K562 (cell line): ENCODE results near the gene LMCD1. TPM values are rescaled to one million over a fixed set of nuclear protein-coding genes. Genes with fewer than 3 reads are reported as not detected.

ENCODE experiments used
- ATAC-seq: fragments of 200-7000 bp; cut with Tn5 transposase; 3 replicates; pipeline ENCODE4 v1.9.1; 2020; ENCODE audit warnings: moderate library complexity
- BruUV-seq: library from RNA; stranded (reverse); fragments of 400-500 nt; replicated peaks from 2 replicates; lab custom pipeline; 2021; lab: Mats Ljungman, UMichigan
- CTCF ChIA-PET: fragments of 300-600 bp; formaldehyde crosslinking; extraction: SDS; loops from one replicate; lab custom pipeline; 2021; ENCODE audit warnings: low intra/inter-chr PET ratio; lab: Yijun Ruan, JAX
- POLR2A ChIA-PET: fragments of 300-600, 350-650 bp; sonication (Branson Sonifier 250); formaldehyde crosslinking; extraction: SDS; loops from one replicate; lab custom pipeline; 2021; ENCODE audit warnings: antibody characterized with exemption, inconsistent platforms; lab: Yijun Ruan, JAX
- DNase-seq, 4 experiments: peaks; one replicate each; pipeline versions ENCODE4 v3.0.0 to v3.0.0-alpha.2; 2011 to 2018; ENCODE audit warnings: low spot score in 3 of 4, mixed read lengths in 3 of 4; ENCODE audit errors: extremely low read depth in 1 of 4
- FAIRE-seq: peaks from 2 replicates; lab custom pipeline; 2011; peaks lifted over from hg19 to GRCh38; lab: Jason Lieb, UNC
- H2AFZ ChIP-seq: 2 replicates; pipeline ENCODE4 v1.6.0; 2011; ENCODE audit warnings: low read depth, low read length, control low read depth, inconsistent platforms
- H3K27ac ChIP-seq: fragments of 200-600 bp; 3 replicates; pipeline ENCODE4 v1.8.0; 2011; ENCODE audit warnings: low read depth, mild to moderate bottlenecking, control low read depth, inconsistent platforms, low read length, moderate library complexity, mixed read lengths; ENCODE audit errors: extremely low read depth
- H3K27me3 ChIP-seq, 2 experiments: fragments of 300-600 bp in 1 of 2; 2 replicates in 1 of 2; 3 replicates in 1 of 2; pipeline versions ENCODE4 v1.6.0 to v1.8.0; 2011; ENCODE audit warnings: inconsistent platforms in 2 of 2, low read length in 2 of 2, mild to moderate bottlenecking in 1 of 2, mixed read lengths in 1 of 2, moderate library complexity in 1 of 2; ENCODE audit not compliant: control insufficient read depth in 2 of 2, insufficient read depth in 2 of 2
- H3K36me3 ChIP-seq: fragments of 300-600 bp; 3 replicates; pipeline ENCODE4 v1.8.0; 2011; ENCODE audit warnings: mild to moderate bottlenecking, low read length, inconsistent platforms; ENCODE audit not compliant: control insufficient read depth, insufficient read depth
- H3K4me1 ChIP-seq, 2 experiments: fragments of 200-600 bp in 1 of 2; replicated peaks in 1 of 2; 2 replicates in 1 of 2; 3 replicates in 1 of 2; pipeline versions ENCODE4 v1.5.1 to v1.8.0; 2011; ENCODE audit warnings: inconsistent platforms in 2 of 2, low read length in 2 of 2, mild to moderate bottlenecking in 1 of 2, mixed read lengths in 1 of 2, moderate library complexity in 1 of 2; ENCODE audit not compliant: control insufficient read depth in 2 of 2, insufficient read depth in 2 of 2
- H3K4me2 ChIP-seq: 2 replicates; pipeline ENCODE4 v1.6.1; 2011; ENCODE audit warnings: low read length, control low read depth, inconsistent platforms, mixed read lengths; ENCODE audit not compliant: insufficient read depth
- H3K4me3 ChIP-seq: fragments of 200-600 bp; sonication (generic), shearing (Covaris generic); 2 replicates; pipeline ENCODE4 v1.5.1; 2016; ENCODE audit warnings: control low read depth, inconsistent platforms
- H3K79me2 ChIP-seq: fragments of 200-600 bp; 3 replicates; pipeline ENCODE4 v1.8.0; 2011; ENCODE audit warnings: low read length, inconsistent platforms; ENCODE audit not compliant: control insufficient read depth, insufficient read depth
- H3K9ac ChIP-seq, 2 experiments: 2 replicates each; pipeline versions ENCODE4 v1.6.0 to v1.6.1; 2011; ENCODE audit warnings: low read depth in 2 of 2, low read length in 2 of 2, control low read depth in 1 of 2, inconsistent platforms in 1 of 2, mild to moderate bottlenecking in 1 of 2, mixed read lengths in 1 of 2; ENCODE audit not compliant: insufficient read depth in 1 of 2
- H3K9me1 ChIP-seq: one replicate; pipeline ENCODE4 v1.6.0; 2011; ENCODE audit warnings: inconsistent platforms, mild to moderate bottlenecking, low read length, moderate library complexity; ENCODE audit not compliant: control insufficient read depth, insufficient read depth
- H3K9me3 ChIP-seq: replicated peaks from 2 replicates; pipeline ENCODE4 v1.5.1; 2011; ENCODE audit warnings: low read depth, low read length, inconsistent platforms; ENCODE audit not compliant: control insufficient read depth, insufficient read depth
- H4K20me1 ChIP-seq: replicated peaks from 2 replicates; pipeline ENCODE4 v1.6.1; 2011; ENCODE audit warnings: low read length, inconsistent platforms, mixed read lengths; ENCODE audit not compliant: control insufficient read depth, insufficient read depth
- CBFA2T3 ChIP-seq: fragments of 450-650 bp; IDR thresholded peaks from 2 replicates; pipeline ENCODE4 v1.6.1; 2017
- MECOM ChIP-seq: fragments of 250-450 bp; sonication (Bioruptor Pico); IDR thresholded peaks from 2 replicates; pipeline ENCODE4 v1.8.0; 2022; ENCODE audit warnings: inconsistent platforms
- NFE2 ChIP-seq: IDR thresholded peaks from 2 replicates; pipeline ENCODE4 v1.6.1; 2014; ENCODE audit warnings: antibody characterized with exemption, low read depth
- POLR2G ChIP-seq: fragments of 200-400 bp; formaldehyde crosslinking; IDR thresholded peaks from 2 replicates; pipeline ENCODE4 v1.6.1; 2017; ENCODE audit warnings: low read depth, mild to moderate bottlenecking, antibody characterized with exemption, low read length, moderate library complexity
- RB1 ChIP-seq: fragments of 450-650 bp; IDR thresholded peaks from 2 replicates; pipeline ENCODE4 v1.6.1; 2017; ENCODE audit warnings: low read depth, mild to moderate bottlenecking
- SNAPC5 ChIP-seq: fragments of 250-450 bp; sonication (Bioruptor Pico); IDR thresholded peaks from 2 replicates; pipeline ENCODE4 v1.8.0; 2021; ENCODE audit warnings: moderate library complexity, mild to moderate bottlenecking, inconsistent platforms
- SPI1 ChIP-seq: IDR thresholded peaks from 2 replicates; pipeline ENCODE4 v1.6.1; 2011; ENCODE audit warnings: low read depth, low read length, control low read depth, borderline replicate concordance
- STAG1 ChIP-seq: sonication (generic); formaldehyde crosslinking; IDR thresholded peaks from 2 replicates; pipeline ENCODE4 v1.5.0; 2020; ENCODE audit warnings: missing genetic modification reagents, borderline replicate concordance
- TAF15 ChIP-seq: fragments of 200-400 bp; formaldehyde crosslinking; IDR thresholded peaks from 2 replicates; pipeline ENCODE4 v1.6.1; 2017; ENCODE audit warnings: mild to moderate bottlenecking, low read depth, low read length, moderate library complexity
- ZBTB11 ChIP-seq, 3 experiments: fragments of 200-800 bp in 1 of 3; fragments of 250-450 bp in 1 of 3; fragments of 450-650 bp in 1 of 3; sonication (Bioruptor Pico) in 1 of 3; sonication (Bioruptor generic) in 1 of 3; formaldehyde crosslinking in 1 of 3; IDR thresholded peaks; 2 replicates each; pipeline versions ENCODE4 v1.6.1 to v1.8.0; 2016 to 2022; ENCODE audit warnings: mild to moderate bottlenecking in 2 of 3, missing genetic modification characterization in 2 of 3, missing compliant biosample characterization in 1 of 3, moderate library complexity in 1 of 3
- ZNF586 ChIP-seq: fragments of 450-650 bp; formaldehyde crosslinking; conservative IDR thresholded peaks from 2 replicates; pipeline ENCODE4 v1.4.0; 2020; ENCODE audit warnings: mild to moderate bottlenecking, moderate library complexity
- ZNF644 ChIP-seq: fragments of 200-800 bp; sonication (Bioruptor generic); IDR thresholded peaks from 2 replicates; pipeline ENCODE4 v1.6.1; 2016; ENCODE audit warnings: low read depth, missing genetic modification characterization, missing compliant biosample characterization
- WGBS: fragments of 100-300 bp; shearing (Covaris generic); methylation state at CpG from one replicate; pipeline ENCODE4 v1.1.6; 2016; ENCODE audit warnings: low coverage, mixed read lengths; ENCODE audit not compliant: insufficient coverage; ENCODE audit errors: missing lambda C conversion rate; 5-methylcytosine and 5-hydroxymethylcytosine counted together
- in situ Hi-C: fragments of 300-500 bp; cut with MboI; formaldehyde crosslinking; loops from 4 replicates; pipeline ENCODE4 v1.15.0; 2018; ENCODE audit warnings: inconsistent platforms, mixed read lengths
- intact Hi-C: fragments of 100-400 bp; cut with micrococcal nuclease; formaldehyde crosslinking; loops from 2 replicates; pipeline ENCODE4 v1.14.2; 2022
- polyA plus RNA-seq, 8 experiments: library from polyadenylated mRNA; depleted of rRNA in 4 of 8; stranded (reverse) in 5 of 8; unstranded in 3 of 8; fragments of >200 nt; fragmentation: Nextera tagmentation in 2 of 8; fragmentation: Illumina TruSeq in 1 of 8; extraction: Ambion mirVana in 2 of 8; extraction: Trizol in 1 of 8; gene quantifications; 2 replicates each; pipeline versions ENCODE4 v1.2.1 to v1.2.3, GENCODE V29; 2011 to 2014; ENCODE audit warnings: inconsistent platforms in 1 of 8, missing spikeins in 1 of 8
- total RNA-seq, 7 experiments: library from RNA; depleted of rRNA in 6 of 7; stranded (reverse); fragments of >200 nt in 6 of 7; fragmentation: Illumina TruSeq in 2 of 7; extraction: Trizol in 2 of 7; gene quantifications; 2 replicates each; pipeline versions ENCODE4 v1.2.1 to v1.2.3, GENCODE V29; 2011 to 2021; ENCODE audit warnings: low replicate concordance in 1 of 7

LMCD1 gene
- total and polyA plus RNA-seq, 9 of the 15 experiments (the other 6 are each of a cell fraction or from before 2014, with no cell fraction given) = 0.60 TPM; not detected in 8

GRCh38 chr3:8529738-8530525, 28.3 kb downstream of the LMCD1 start:
- peaks cover 0 to 15% of the 10 kb centered on the region in 2 experiments; a peak in 2 of 5 replicates for H3K27me3 ChIP-seq
- no peaks in the 10 kb centered on the region for H3K79me2 ChIP-seq
- H3K4me1 ChIP-seq = no peaks in the 10 kb centered on the region
- H3K9me1 ChIP-seq = no peaks in the 10 kb centered on the region
- H3K36me3 ChIP-seq = no peaks in the 10 kb centered on the region
- DNase-seq = no peak
- no peak for ATAC-seq
- H3K9ac ChIP-seq = no peak overlapping the region
- WGBS = 0% methylated on average over 12 of the region's 12 CpGs
- no peaks in the 10 kb centered on the region for H4K20me1 ChIP-seq
- H3K27ac ChIP-seq = no peak overlapping the region
- no TSS peak for BruUV-seq
- no peak overlapping the region for H3K4me3 ChIP-seq
- intact Hi-C loops (no loop called here), in situ Hi-C loops (no loop called here)
- H3K9me3 ChIP-seq = no peaks in the 10 kb centered on the region
- ChIA-PET CTCF (no interaction called here), POLR2A (no interaction called here)
- FAIRE-seq = no peak
- no peak overlapping the region for H2AFZ ChIP-seq
- H3K4me2 ChIP-seq = no peak overlapping the region
- TF ChIP-seq RB1 = no peak
- TF ChIP-seq STAG1 (CRISPR knock-in tag) = no peak
- TF ChIP-seq SPI1 = 0 out of 2 replicates have a peak, but pooled peaks have one; percentile 21

- in situ Hi-C loops = no loop called here
- ATAC-seq = no peak
- TF ChIP-seq POLR2G (no peak), ZBTB11 (CRISPR knock-in tag; IDR thresholded peaks at IDR 0.05) (no peak), NFE2 (no peak), CBFA2T3 (no peak), ZNF586 (CRISPR knock-in tag) (no peak), ZNF644 (no peak), MECOM (no peak), SNAPC5 (no peak), TAF15 (no peak)
These were observed 29.0 kb downstream of the LMCD1 start for GRCh38 chr3:8530581-8530980.

More at GRCh38 chr3:8530581-8530980, 29.0 kb downstream of the LMCD1 start:
- ChIA-PET CTCF (no interaction called here), POLR2A (no interaction called here)
- Histone ChIP-seq H3K9ac (no peak overlapping the region), H2AFZ (no peak overlapping the region), H3K4me3 (no peak overlapping the region), H3K9me1 (no peaks in the 10 kb centered on the region), H4K20me1 (no peaks in the 10 kb centered on the region), H3K9me3 (no peaks in the 10 kb centered on the region), H3K4me2 (no peak overlapping the region), H3K79me2 (no peaks in the 10 kb centered on the region), H3K27me3 (peaks cover 0 to 15% of the 10 kb centered on the region in 2 experiments; a peak in 2 of 5 replicates), H3K36me3 (no peaks in the 10 kb centered on the region), H3K4me1 (no peaks in the 10 kb centered on the region), H3K27ac (no peak overlapping the region)
- intact Hi-C loops = no loop called here
- DNase-seq = no peak
- FAIRE-seq = no peak
- WGBS = 0% methylated on average over 1 of the region's 1 CpG
- BruUV-seq = no TSS peak
